ENCODE measurements around the gene FILIP1.

The FILIP1 gene

DNA sequence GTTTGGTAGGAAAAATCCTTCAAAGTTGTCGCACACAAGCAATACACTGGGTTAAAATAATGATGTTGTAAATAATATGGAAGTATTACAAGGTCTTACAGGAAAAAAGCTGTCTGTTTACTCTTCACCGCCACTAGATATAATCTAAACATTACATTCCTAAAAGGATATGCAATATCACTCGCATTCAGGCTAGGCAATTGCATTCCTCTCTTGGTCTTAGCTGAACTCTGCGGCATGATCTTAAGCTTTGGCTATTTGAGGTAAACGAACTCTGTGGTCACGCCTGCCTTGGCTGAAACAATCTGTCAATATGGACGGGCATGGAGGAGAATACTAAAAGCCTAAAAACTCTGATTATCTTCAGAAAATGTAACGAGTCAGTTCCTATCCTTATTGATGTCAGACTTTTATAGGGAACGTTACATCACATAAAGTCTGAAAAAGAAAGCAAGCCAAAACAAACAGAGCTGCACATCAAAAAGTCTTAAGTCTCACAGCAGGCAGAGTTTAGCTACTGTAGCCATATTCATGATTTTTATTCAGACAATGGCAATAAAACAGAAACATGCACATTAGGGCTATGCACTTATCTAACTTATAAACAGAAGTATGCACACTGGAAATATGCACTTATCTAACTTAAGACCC, 30.8 kb upstream of the FILIP1 start:
- Histone ChIP-seq H3K4me2 (ENCODE audit: low read depth, low read length, poor library complexity, severe bottlenecking) (no peak overlapping the region), H3K79me2 (ENCODE audit: insufficient read depth, low read length) (no peaks in the 10 kb centered on the region), H3K4me1 (ENCODE audit: insufficient read depth, low read length, poor library complexity, severe bottlenecking) (no peaks in the 10 kb centered on the region), H4K20me1 (ENCODE audit: insufficient read depth, low read length, poor library complexity, severe bottlenecking) (no peaks in the 10 kb centered on the region), H3K27me3 (ENCODE audit: insufficient read depth, low read length, poor library complexity, severe bottlenecking) (no peaks in the 10 kb centered on the region), H3K9ac (ENCODE audit: low read depth, low read length, poor library complexity, severe bottlenecking) (no peak overlapping the region), H2AFZ (ENCODE audit: low read length) (peak overlapping the region; percentile 55; the same call in 1 of the 2 replicates), H3K9me2 (replicated peaks; ENCODE audit: low read depth, low read length) (no peaks in the 10 kb centered on the region), H3K4me3 (ENCODE audit: low read length, poor library complexity, severe bottlenecking) (no peak overlapping the region), H3F3A (ENCODE audit: low read depth) (no peaks in the 10 kb centered on the region), H3K36me3 (ENCODE audit: insufficient read depth, low read length) (no peaks in the 10 kb centered on the region), H3K9me3 (ENCODE audit: insufficient read depth, low read depth, low read length) (no peaks in the 10 kb centered on the region)
- TF ChIP-seq EZH2phosphoT487 (IDR thresholded peaks at IDR 0.05; ENCODE audit: borderline replicate concordance): no peak
- TF ChIP-seq, protein P1, sequence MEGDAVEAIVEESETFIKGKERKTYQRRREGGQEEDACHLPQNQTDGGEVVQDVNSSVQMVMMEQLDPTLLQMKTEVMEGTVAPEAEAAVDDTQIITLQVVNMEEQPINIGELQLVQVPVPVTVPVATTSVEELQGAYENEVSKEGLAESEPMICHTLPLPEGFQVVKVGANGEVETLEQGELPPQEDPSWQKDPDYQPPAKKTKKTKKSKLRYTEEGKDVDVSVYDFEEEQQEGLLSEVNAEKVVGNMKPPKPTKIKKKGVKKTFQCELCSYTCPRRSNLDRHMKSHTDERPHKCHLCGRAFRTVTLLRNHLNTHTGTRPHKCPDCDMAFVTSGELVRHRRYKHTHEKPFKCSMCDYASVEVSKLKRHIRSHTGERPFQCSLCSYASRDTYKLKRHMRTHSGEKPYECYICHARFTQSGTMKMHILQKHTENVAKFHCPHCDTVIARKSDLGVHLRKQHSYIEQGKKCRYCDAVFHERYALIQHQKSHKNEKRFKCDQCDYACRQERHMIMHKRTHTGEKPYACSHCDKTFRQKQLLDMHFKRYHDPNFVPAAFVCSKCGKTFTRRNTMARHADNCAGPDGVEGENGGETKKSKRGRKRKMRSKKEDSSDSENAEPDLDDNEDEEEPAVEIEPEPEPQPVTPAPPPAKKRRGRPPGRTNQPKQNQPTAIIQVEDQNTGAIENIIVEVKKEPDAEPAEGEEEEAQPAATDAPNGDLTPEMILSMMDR (conservative IDR thresholded peaks at IDR 0.05; ENCODE audit: low read length): no peak

DNA sequence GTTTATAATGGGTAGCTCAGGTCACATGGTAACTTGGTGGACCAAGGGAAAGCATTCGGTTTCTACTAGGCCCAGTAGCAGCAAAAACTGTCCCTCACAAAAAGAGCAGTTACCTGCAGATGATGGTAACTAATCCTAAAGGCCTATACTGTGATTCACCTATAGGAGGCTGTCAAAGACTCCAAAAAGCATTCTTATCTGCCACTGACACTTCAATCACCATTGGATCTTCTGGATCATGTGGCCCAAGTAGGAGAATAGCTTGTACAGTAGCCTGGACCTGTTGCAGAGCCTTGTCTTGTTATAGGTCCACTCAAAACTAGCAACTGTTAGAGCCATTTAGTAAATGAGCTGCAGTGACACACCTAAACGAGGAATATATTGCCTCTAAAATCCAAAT, 23.2 kb upstream of the FILIP1 start:
- H4K20me1 ChIP-seq (ENCODE audit: insufficient read depth, low read length, poor library complexity, severe bottlenecking): no peaks in the 10 kb centered on the region
- no peaks in the 10 kb centered on the region for H3K9me2 ChIP-seq (replicated peaks; ENCODE audit: low read depth, low read length)
- no peak overlapping the region for H3K4me3 ChIP-seq (ENCODE audit: low read length, poor library complexity, severe bottlenecking)
- no peak overlapping the region for H2AFZ ChIP-seq (ENCODE audit: low read length)
- no peaks in the 10 kb centered on the region for H3K27me3 ChIP-seq (ENCODE audit: insufficient read depth, low read length, poor library complexity, severe bottlenecking)
- H3F3A ChIP-seq (ENCODE audit: low read depth): no peaks in the 10 kb centered on the region
- H3K9ac ChIP-seq (ENCODE audit: low read depth, low read length, poor library complexity, severe bottlenecking): no peak overlapping the region
- H3K79me2 ChIP-seq (ENCODE audit: insufficient read depth, low read length): no peaks in the 10 kb centered on the region
- TF ChIP-seq EZH2phosphoT487 (IDR thresholded peaks at IDR 0.05; ENCODE audit: borderline replicate concordance): no peak
- TF ChIP-seq, protein P1 (conservative IDR thresholded peaks at IDR 0.05; ENCODE audit: low read length): no peak
- no peaks in the 10 kb centered on the region for H3K4me1 ChIP-seq (ENCODE audit: insufficient read depth, low read length, poor library complexity, severe bottlenecking)
- H3K36me3 ChIP-seq (ENCODE audit: insufficient read depth, low read length): no peaks in the 10 kb centered on the region
- H3K4me2 ChIP-seq (ENCODE audit: low read depth, low read length, poor library complexity, severe bottlenecking): no peak overlapping the region
- H3K9me3 ChIP-seq (ENCODE audit: insufficient read depth, low read depth, low read length): no peaks in the 10 kb centered on the region

DNA sequence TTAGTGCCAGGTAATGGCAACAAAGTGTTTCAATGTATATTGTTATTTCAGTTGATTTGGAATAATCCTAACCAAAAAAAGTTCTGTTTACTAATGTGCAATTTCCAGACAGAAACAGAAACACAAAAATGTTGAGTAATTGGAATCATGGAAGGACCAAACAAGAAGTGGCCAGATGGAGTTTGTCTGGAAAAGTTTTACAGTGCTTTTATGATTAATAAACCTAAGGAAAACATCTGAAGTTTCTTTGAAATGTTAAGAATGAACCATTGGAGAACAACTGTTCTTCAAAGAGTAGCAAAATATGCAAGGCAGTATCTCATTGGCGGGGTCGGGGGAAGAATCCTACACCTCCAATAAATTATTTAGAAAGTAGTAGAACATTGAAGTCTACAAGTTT, 19.0 kb upstream of the FILIP1 start:
- Histone ChIP-seq H3K36me3 (ENCODE audit: insufficient read depth, low read length) (no peaks in the 10 kb centered on the region), H3K4me2 (ENCODE audit: low read depth, low read length, poor library complexity, severe bottlenecking) (no peak overlapping the region), H3K4me1 (ENCODE audit: insufficient read depth, low read length, poor library complexity, severe bottlenecking) (no peaks in the 10 kb centered on the region), H3F3A (ENCODE audit: low read depth) (no peaks in the 10 kb centered on the region), H4K20me1 (ENCODE audit: insufficient read depth, low read length, poor library complexity, severe bottlenecking) (no peaks in the 10 kb centered on the region), H3K27me3 (ENCODE audit: insufficient read depth, low read length, poor library complexity, severe bottlenecking) (no peaks in the 10 kb centered on the region), H2AFZ (ENCODE audit: low read length) (no peak overlapping the region), H3K9me3 (ENCODE audit: insufficient read depth, low read depth, low read length) (no peaks in the 10 kb centered on the region), H3K9ac (ENCODE audit: low read depth, low read length, poor library complexity, severe bottlenecking) (no peak overlapping the region), H3K79me2 (ENCODE audit: insufficient read depth, low read length) (no peaks in the 10 kb centered on the region), H3K4me3 (ENCODE audit: low read length, poor library complexity, severe bottlenecking) (no peak overlapping the region), H3K9me2 (replicated peaks; ENCODE audit: low read depth, low read length) (no peaks in the 10 kb centered on the region)
- TF ChIP-seq, protein P1 (conservative IDR thresholded peaks at IDR 0.05; ENCODE audit: low read length): no peak
- no peak for TF ChIP-seq EZH2phosphoT487 (IDR thresholded peaks at IDR 0.05; ENCODE audit: borderline replicate concordance)

All from Loucy (cell line).